PC-3 (cell line): Measurements from ENCODE around the gene ZCCHC7. TPM values are rescaled to one million over a fixed set of nuclear protein-coding genes. Genes with fewer than 3 reads are reported as not detected.

Experiments used
- ATAC-seq: fragments of 200-7000 bp; cut with Tn5 transposase; 2 replicates; pipeline ENCODE4 v1.9.1; 2020; ENCODE audit warnings: mild to moderate bottlenecking, moderate library complexity
- BruUV-seq: library from RNA; stranded (reverse); fragments of 400-500 nt; replicated peaks from 2 replicates; lab custom pipeline; 2021; lab: Mats Ljungman, UMichigan
- CTCF ChIA-PET: fragments of 300-600 bp; sonication (Branson Sonifier 250); formaldehyde crosslinking; loops from one replicate; lab custom pipeline; 2022; ENCODE audit warnings: antibody characterized with exemption; lab: Charles Lee
- POLR2A ChIA-PET: fragments of 300-600 bp; sonication (Branson Sonifier 250); formaldehyde crosslinking; loops from one replicate; lab custom pipeline; 2022; ENCODE audit warnings: antibody characterized with exemption; ENCODE audit not compliant: unreplicated experiment; lab: Charles Lee
- DNase-seq: peaks from one replicate; pipeline ENCODE4 v3.0.0-alpha.2; 2015
- H2AFZ ChIP-seq: fragments of 300-600 bp; sonication (generic); 2 replicates; pipeline ENCODE4 v1.6.0; 2016; ENCODE audit warnings: antibody characterized with exemption, low read length
- H3F3A ChIP-seq: fragments of 300-600 bp; sonication (generic); one replicate; pipeline ENCODE4 v1.6.0; 2017; ENCODE audit warnings: antibody characterized with exemption, low read length, control low read depth, mild to moderate bottlenecking; ENCODE audit not compliant: unreplicated experiment
- H3K27ac ChIP-seq: fragments of 300-600 bp; sonication (generic); 2 replicates; pipeline ENCODE4 v1.5.1; 2016; ENCODE audit warnings: mild to moderate bottlenecking, low read length
- H3K27me3 ChIP-seq: fragments of 300-600 bp; sonication (generic); 2 replicates; pipeline ENCODE4 v1.6.1; 2016; ENCODE audit warnings: low read length, mixed read lengths
- H3K36me3 ChIP-seq: fragments of 300-600 bp; sonication (generic); 2 replicates; pipeline ENCODE4 v1.6.1; 2016; ENCODE audit warnings: low read depth, mixed run types, low read length, mixed read lengths
- H3K4me1 ChIP-seq: fragments of 300-600 bp; sonication (generic); 2 replicates; pipeline ENCODE4 v1.5.1; 2016; ENCODE audit warnings: low read length; ENCODE audit not compliant: insufficient read depth
- H3K4me2 ChIP-seq: fragments of 300-600 bp; sonication (generic); 2 replicates; pipeline ENCODE4 v1.6.0; 2016; ENCODE audit warnings: low read length
- H3K4me3 ChIP-seq: fragments of 300-600 bp; sonication (generic); 2 replicates; pipeline ENCODE4 v1.5.1; 2016; ENCODE audit warnings: mild to moderate bottlenecking, low read length, mixed read lengths
- H3K79me2 ChIP-seq: fragments of 300-600 bp; sonication (generic); 2 replicates; pipeline ENCODE4 v1.6.1; 2017; ENCODE audit warnings: low read length, mixed read lengths
- H3K9ac ChIP-seq: fragments of 300-600 bp; sonication (generic); 2 replicates; pipeline ENCODE4 v1.6.0; 2016; ENCODE audit warnings: mild to moderate bottlenecking, low read length
- H3K9me2 ChIP-seq: fragments of 300-600 bp; sonication (generic); replicated peaks from 2 replicates; pipeline ENCODE4 v1.6.1; 2016; ENCODE audit warnings: mixed run types, low read length, mixed read lengths
- H3K9me3 ChIP-seq: fragments of 300-600 bp; sonication (generic); 2 replicates; pipeline ENCODE4 v1.6.1; 2016; ENCODE audit warnings: low read length, mixed read lengths
- H4K20me1 ChIP-seq: fragments of 300-600 bp; sonication (generic); 2 replicates; pipeline ENCODE4 v1.6.1; 2016; ENCODE audit warnings: low read length, mixed read lengths
- CTCF ChIP-seq: fragments of 300-600 bp; sonication (generic); conservative IDR thresholded peaks from 2 replicates; pipeline ENCODE4 v1.5.1; 2017; ENCODE audit warnings: antibody characterized with exemption, low read depth, mild to moderate bottlenecking, low read length
- EZH2 ChIP-seq: fragments of 300-600 bp; sonication (generic); IDR thresholded peaks from one replicate; pipeline ENCODE4 v1.6.1; 2017; ENCODE audit warnings: antibody characterized with exemption, mild to moderate bottlenecking, low read length; ENCODE audit not compliant: unreplicated experiment
- EZH2phosphoT487 ChIP-seq: fragments of 300-600 bp; sonication (generic); IDR thresholded peaks from 2 replicates; pipeline ENCODE4 v1.6.1; 2018; ENCODE audit warnings: mild to moderate bottlenecking, antibody characterized with exemption, low read length, borderline replicate concordance
- intact Hi-C: fragments of 100-400 bp; cut with micrococcal nuclease; formaldehyde crosslinking; loops from 2 replicates; pipeline ENCODE4 v1.9.0; 2023
- total RNA-seq: library from RNA; depleted of rRNA; stranded (reverse); fragments of >200 nt; gene quantifications from 2 replicates; pipeline ENCODE4 v1.2.3, GENCODE V29; 2014

The ZCCHC7 gene
- total RNA-seq, 1 experiment from 2014 or later: 6.5 TPM

GRCh38 chr9:37341704-37342103 lies 221.3 kb downstream of the ZCCHC7 start:
- no peak for DNase-seq
- Histone ChIP-seq H3K4me3 (no peak overlapping the region), H2AFZ (no peak overlapping the region), H3K4me1 (no peaks in the 10 kb centered on the region), H3K79me2 (no peaks in the 10 kb centered on the region), H3K27ac (no peak overlapping the region), H4K20me1 (no peaks in the 10 kb centered on the region), H3K27me3 (no peaks in the 10 kb centered on the region), H3F3A (no peaks in the 10 kb centered on the region), H3K9ac (no peak overlapping the region), H3K9me2 (no peaks in the 10 kb centered on the region), H3K9me3 (no peaks in the 10 kb centered on the region), H3K36me3 (no peaks in the 10 kb centered on the region), H3K4me2 (no peak overlapping the region)
- POLR2A ChIA-PET: no interaction called here
- CTCF ChIA-PET: no interaction called here
- TF ChIP-seq CTCF (no peak), EZH2phosphoT487 (no peak), EZH2 (no peak)
- BruUV-seq: no TSS peak
- ATAC-seq: no peak
- intact Hi-C loops: no loop called here

GRCh38 chr9:37342493-37342892 lies 222.1 kb downstream of the ZCCHC7 start:
- no peak for TF ChIP-seq EZH2phosphoT487
- TF ChIP-seq CTCF: no peak
- TF ChIP-seq EZH2: no peak
- Histone ChIP-seq H2AFZ (no peak overlapping the region), H3K9me3 (no peaks in the 10 kb centered on the region), H3K27ac (no peak overlapping the region), H3K79me2 (no peaks in the 10 kb centered on the region), H3K4me2 (no peak overlapping the region), H3K9me2 (no peaks in the 10 kb centered on the region), H3K36me3 (no peaks in the 10 kb centered on the region), H3K9ac (no peak overlapping the region), H3K4me3 (no peak overlapping the region), H3F3A (no peaks in the 10 kb centered on the region), H3K4me1 (no peaks in the 10 kb centered on the region), H3K27me3 (no peaks in the 10 kb centered on the region), H4K20me1 (no peaks in the 10 kb centered on the region)
- ChIA-PET POLR2A (no interaction called here), CTCF (no interaction called here)
- no TSS peak for BruUV-seq
- intact Hi-C loops: no loop called here
- DNase-seq: no peak
- no peak for ATAC-seq

GRCh38 chr9:37342895-37343294 lies 222.5 kb downstream of the ZCCHC7 start:
- H3K27ac ChIP-seq: no peak overlapping the region
- no peak overlapping the region for H3K4me2 ChIP-seq
- H2AFZ ChIP-seq: no peak overlapping the region
- H3K9me3 ChIP-seq: no peaks in the 10 kb centered on the region
- no TSS peak for BruUV-seq
- ChIA-PET POLR2A (no interaction called here), CTCF (no interaction called here)
- no peak overlapping the region for H3K4me3 ChIP-seq
- H3F3A ChIP-seq: no peaks in the 10 kb centered on the region
- no peaks in the 10 kb centered on the region for H3K9me2 ChIP-seq
- H4K20me1 ChIP-seq: no peaks in the 10 kb centered on the region
- H3K9ac ChIP-seq: no peak overlapping the region
- no peaks in the 10 kb centered on the region for H3K79me2 ChIP-seq
- no peaks in the 10 kb centered on the region for H3K36me3 ChIP-seq
- no peaks in the 10 kb centered on the region for H3K4me1 ChIP-seq
- H3K27me3 ChIP-seq: no peaks in the 10 kb centered on the region
- TF ChIP-seq EZH2: no peak
- no peak for TF ChIP-seq EZH2phosphoT487
- TF ChIP-seq CTCF: no peak
- ATAC-seq (no peak), DNase-seq (no peak)
- intact Hi-C loops: no loop called here
